ENCODE results near the gene CD47.

DNA sequence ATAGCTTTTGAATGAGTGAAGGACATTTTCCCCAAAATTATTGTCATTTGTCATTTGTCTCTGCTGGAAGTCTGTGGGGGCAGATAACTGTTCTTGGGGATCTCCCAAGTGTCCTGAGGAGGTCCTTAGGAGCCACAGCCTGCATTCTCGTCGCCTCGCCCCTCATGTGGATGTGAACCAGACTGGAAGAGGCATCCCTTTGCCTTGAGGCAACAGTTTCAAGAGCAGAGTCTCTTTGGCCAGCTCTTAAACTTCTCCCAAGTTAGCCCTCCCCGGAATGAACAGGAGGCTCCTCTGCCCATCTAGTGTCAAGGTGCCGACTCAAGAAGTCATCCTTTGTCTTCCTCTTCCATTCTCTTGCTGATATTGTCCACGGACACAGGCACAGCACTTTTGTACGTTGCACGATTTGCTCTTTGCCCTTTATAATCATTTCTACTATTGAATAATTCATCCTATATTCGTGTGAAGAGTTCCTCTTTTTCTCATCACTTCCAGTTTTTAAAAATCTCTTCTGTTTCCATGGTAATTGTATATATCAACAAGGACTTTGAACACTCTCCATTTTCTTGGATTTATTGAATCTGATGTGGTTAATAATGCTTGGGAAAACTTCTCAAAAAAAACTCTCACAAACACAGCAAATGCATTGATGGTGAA lies 40.8 kb upstream of the CD47 start:
- TF ChIP-seq, protein P1, sequence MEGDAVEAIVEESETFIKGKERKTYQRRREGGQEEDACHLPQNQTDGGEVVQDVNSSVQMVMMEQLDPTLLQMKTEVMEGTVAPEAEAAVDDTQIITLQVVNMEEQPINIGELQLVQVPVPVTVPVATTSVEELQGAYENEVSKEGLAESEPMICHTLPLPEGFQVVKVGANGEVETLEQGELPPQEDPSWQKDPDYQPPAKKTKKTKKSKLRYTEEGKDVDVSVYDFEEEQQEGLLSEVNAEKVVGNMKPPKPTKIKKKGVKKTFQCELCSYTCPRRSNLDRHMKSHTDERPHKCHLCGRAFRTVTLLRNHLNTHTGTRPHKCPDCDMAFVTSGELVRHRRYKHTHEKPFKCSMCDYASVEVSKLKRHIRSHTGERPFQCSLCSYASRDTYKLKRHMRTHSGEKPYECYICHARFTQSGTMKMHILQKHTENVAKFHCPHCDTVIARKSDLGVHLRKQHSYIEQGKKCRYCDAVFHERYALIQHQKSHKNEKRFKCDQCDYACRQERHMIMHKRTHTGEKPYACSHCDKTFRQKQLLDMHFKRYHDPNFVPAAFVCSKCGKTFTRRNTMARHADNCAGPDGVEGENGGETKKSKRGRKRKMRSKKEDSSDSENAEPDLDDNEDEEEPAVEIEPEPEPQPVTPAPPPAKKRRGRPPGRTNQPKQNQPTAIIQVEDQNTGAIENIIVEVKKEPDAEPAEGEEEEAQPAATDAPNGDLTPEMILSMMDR (IDR thresholded peaks at IDR 0.05), result no peak
- TF ChIP-seq POLR2AphosphoS5 (IDR thresholded peaks at IDR 0.05; ENCODE audit: low read depth, low read length) (no peak), TCF7L2 (IDR thresholded peaks at IDR 0.05; ENCODE audit: low read depth, low read length) (no peak)
- TF ChIP-seq, protein P2, sequence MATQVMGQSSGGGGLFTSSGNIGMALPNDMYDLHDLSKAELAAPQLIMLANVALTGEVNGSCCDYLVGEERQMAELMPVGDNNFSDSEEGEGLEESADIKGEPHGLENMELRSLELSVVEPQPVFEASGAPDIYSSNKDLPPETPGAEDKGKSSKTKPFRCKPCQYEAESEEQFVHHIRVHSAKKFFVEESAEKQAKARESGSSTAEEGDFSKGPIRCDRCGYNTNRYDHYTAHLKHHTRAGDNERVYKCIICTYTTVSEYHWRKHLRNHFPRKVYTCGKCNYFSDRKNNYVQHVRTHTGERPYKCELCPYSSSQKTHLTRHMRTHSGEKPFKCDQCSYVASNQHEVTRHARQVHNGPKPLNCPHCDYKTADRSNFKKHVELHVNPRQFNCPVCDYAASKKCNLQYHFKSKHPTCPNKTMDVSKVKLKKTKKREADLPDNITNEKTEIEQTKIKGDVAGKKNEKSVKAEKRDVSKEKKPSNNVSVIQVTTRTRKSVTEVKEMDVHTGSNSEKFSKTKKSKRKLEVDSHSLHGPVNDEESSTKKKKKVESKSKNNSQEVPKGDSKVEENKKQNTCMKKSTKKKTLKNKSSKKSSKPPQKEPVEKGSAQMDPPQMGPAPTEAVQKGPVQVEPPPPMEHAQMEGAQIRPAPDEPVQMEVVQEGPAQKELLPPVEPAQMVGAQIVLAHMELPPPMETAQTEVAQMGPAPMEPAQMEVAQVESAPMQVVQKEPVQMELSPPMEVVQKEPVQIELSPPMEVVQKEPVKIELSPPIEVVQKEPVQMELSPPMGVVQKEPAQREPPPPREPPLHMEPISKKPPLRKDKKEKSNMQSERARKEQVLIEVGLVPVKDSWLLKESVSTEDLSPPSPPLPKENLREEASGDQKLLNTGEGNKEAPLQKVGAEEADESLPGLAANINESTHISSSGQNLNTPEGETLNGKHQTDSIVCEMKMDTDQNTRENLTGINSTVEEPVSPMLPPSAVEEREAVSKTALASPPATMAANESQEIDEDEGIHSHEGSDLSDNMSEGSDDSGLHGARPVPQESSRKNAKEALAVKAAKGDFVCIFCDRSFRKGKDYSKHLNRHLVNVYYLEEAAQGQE (IDR thresholded peaks at IDR 0.05; ENCODE audit: insufficient read depth in 1 of 2, low read depth in 2 of 2, low read length in 1 of 2), result no peak

Data from Panc1 (cell line).